ENCODE data around the gene FBXO31. TPM values are rescaled to one million over a fixed set of nuclear protein-coding genes. Genes with fewer than 3 reads are reported as not detected.

FBXO31 gene
- total and polyA plus RNA-seq, 9 of the 15 experiments (the other 6 are each of a cell fraction or from before 2014, with no cell fraction given): 0.18 to 33.3 (median 10.9) TPM

- BruUV-seq (replicated peaks): no TSS peak
- ChIA-PET CTCF (ENCODE audit: low intra/inter-chr PET ratio) (no interaction called here), POLR2A (interaction anchor here (0.7 to 1.1 kb wide), 3 partner anchors 11 to 441 kb away, joined by 3 read pairs; no protein-coding TSS in a partner anchor)
- no peaks in the 10 kb centered on the region for H3K9me3 ChIP-seq (replicated peaks; ENCODE audit: control insufficient read depth, insufficient read depth, low read depth, low read length)
- H3K9ac ChIP-seq (ENCODE audit: insufficient read depth in 1 of 2, low read depth in 2 of 2, low read length in 2 of 2): no peak overlapping the region
- H3K4me3 ChIP-seq: no peak overlapping the region
- peaks cover 0 to 6% of the 10 kb centered on the region in 2 experiments; a peak in 2 of 5 replicates for H3K4me1 ChIP-seq (replicated peaks in 1 of 2; ENCODE audit: control insufficient read depth in 2 of 2, insufficient read depth in 2 of 2, low read length in 2 of 2)
- WGBS (ENCODE audit: insufficient coverage, low coverage, missing lambda C conversion rate): 81% methylated on average over 11 of the region's 12 CpGs
- no peak overlapping the region for H3K27ac ChIP-seq (ENCODE audit: extremely low read depth, low read depth, low read length)
- no peaks in the 10 kb centered on the region for H3K27me3 ChIP-seq (ENCODE audit: control insufficient read depth in 2 of 2, insufficient read depth in 2 of 2, low read length in 2 of 2)
- no peaks in the 10 kb centered on the region for H4K20me1 ChIP-seq (replicated peaks; ENCODE audit: control insufficient read depth, insufficient read depth, low read length)
- TF ChIP-seq FOXP1 (CRISPR knock-in tag; IDR thresholded peaks at IDR 0.05): no peak
- TF ChIP-seq HNRNPLL (IDR thresholded peaks at IDR 0.05; ENCODE audit: low read depth, low read length, poor library complexity, severe bottlenecking): no peak
- H3K79me2 ChIP-seq (ENCODE audit: control insufficient read depth, insufficient read depth, low read length): no peaks in the 10 kb centered on the region
- peaks cover 27% of the 10 kb centered on the region; the same call in 2 of the 3 replicates for H3K36me3 ChIP-seq (ENCODE audit: control insufficient read depth, insufficient read depth, low read length)
- FAIRE-seq (no peak), ATAC-seq (no peak), DNase-seq (ENCODE audit: extremely low read depth in 1 of 4, low spot score in 3 of 4) (no peak)
- intact Hi-C loops (cut with micrococcal nuclease): no loop called here
- no peaks in the 10 kb centered on the region for H3K9me1 ChIP-seq (ENCODE audit: control insufficient read depth, insufficient read depth, low read length)
- in situ Hi-C loops (cut with MboI): no loop called here
- H2AFZ ChIP-seq (ENCODE audit: low read depth, low read length): no peak overlapping the region
- H3K4me2 ChIP-seq (ENCODE audit: insufficient read depth, low read length): no peak overlapping the region
Measured at GRCh38 chr16:87424266-87424665, 40.7 kb upstream of the FBXO31 start.

GRCh38 chr16:87423429-87423828 is 39.9 kb upstream of the FBXO31 start:
- in situ Hi-C loops (cut with MboI) (no loop called here), intact Hi-C loops (cut with micrococcal nuclease) (no loop called here)
- no peak overlapping the region for H3K27ac ChIP-seq (ENCODE audit: extremely low read depth, low read depth, low read length)
- H3K79me2 ChIP-seq (ENCODE audit: control insufficient read depth, insufficient read depth, low read length): no peaks in the 10 kb centered on the region
- 88% methylated on average over 15 of the region's 15 CpGs for WGBS (ENCODE audit: insufficient coverage, low coverage, missing lambda C conversion rate)
- ATAC-seq: no peak
- no peak overlapping the region for H3K9ac ChIP-seq (ENCODE audit: insufficient read depth in 1 of 2, low read depth in 2 of 2, low read length in 2 of 2)
- H3K9me1 ChIP-seq (ENCODE audit: control insufficient read depth, insufficient read depth, low read length): no peaks in the 10 kb centered on the region
- no peak overlapping the region for H2AFZ ChIP-seq (ENCODE audit: low read depth, low read length)
- no peaks in the 10 kb centered on the region for H3K9me3 ChIP-seq (replicated peaks; ENCODE audit: control insufficient read depth, insufficient read depth, low read depth, low read length)
- ChIA-PET CTCF (ENCODE audit: low intra/inter-chr PET ratio) (no interaction called here), POLR2A (no interaction called here)
- H3K36me3 ChIP-seq (ENCODE audit: control insufficient read depth, insufficient read depth, low read length): peaks cover 29% of the 10 kb centered on the region; the same call in 2 of the 3 replicates
- no peaks in the 10 kb centered on the region for H3K27me3 ChIP-seq (ENCODE audit: control insufficient read depth in 2 of 2, insufficient read depth in 2 of 2, low read length in 2 of 2)
- peaks cover 0 to 6% of the 10 kb centered on the region in 2 experiments; a peak in 3 of 5 replicates for H3K4me1 ChIP-seq (replicated peaks in 1 of 2; ENCODE audit: control insufficient read depth in 2 of 2, insufficient read depth in 2 of 2, low read length in 2 of 2)
- FAIRE-seq: no peak
- H4K20me1 ChIP-seq (replicated peaks; ENCODE audit: control insufficient read depth, insufficient read depth, low read length): no peaks in the 10 kb centered on the region
- TF ChIP-seq USF2 (CRISPR knock-in tag; IDR thresholded peaks at IDR 0.05): no peak
- no peak overlapping the region for H3K4me2 ChIP-seq (ENCODE audit: insufficient read depth, low read length)
- BruUV-seq (replicated peaks): no TSS peak
- no peak for DNase-seq (ENCODE audit: extremely low read depth in 1 of 4, low spot score in 3 of 4)
- no peak overlapping the region for H3K4me3 ChIP-seq

All from K562 (cell line).